ENCODE measurements around the gene YPEL1.
"Not testable (repeated sequence)": the region's sequence is repeated elsewhere in the genome, so short reads cannot be mapped to it uniquely, and the experiment has no call there.

Gene YPEL1

DNA sequence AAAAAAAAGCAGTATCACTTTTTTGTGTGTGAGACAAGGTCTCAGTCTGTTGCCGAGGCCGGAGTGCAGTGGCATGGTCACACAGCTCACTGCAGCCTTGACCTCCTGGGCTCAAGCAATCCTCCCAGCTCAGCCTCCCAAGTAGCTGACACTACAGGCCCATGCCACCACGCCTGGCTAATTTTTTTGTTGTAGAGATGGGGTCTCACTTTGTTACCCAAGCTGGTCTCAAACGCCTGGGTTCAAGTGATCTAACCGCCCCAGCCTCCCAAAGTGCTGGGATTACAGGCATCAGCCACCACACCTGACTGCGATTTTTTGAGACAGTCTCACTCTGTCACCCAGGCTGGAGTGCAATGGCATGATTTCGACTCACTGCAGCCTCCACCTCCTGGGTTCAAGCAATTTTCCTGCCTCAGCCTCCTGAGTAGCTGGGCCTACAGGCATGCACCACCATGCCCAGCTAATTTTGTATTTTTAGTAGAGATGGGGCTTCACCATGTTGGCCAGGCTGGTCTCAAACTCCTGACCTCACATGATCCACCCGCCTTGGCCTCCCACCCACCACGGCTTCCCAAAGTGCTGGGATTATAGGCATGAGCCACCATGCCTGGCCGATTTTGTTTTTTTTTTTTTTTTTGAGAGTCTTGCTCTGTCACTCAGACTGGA, 15.3 kb downstream of the YPEL1 start:
- not testable (repeated sequence) for DNase-seq

- DNase-seq, result no peak
Observed at GRCh38 chr22:21719024-21719423, 16.6 kb downstream of the YPEL1 start.

- DNase-seq, result no peak
Observed at GRCh38 chr22:21718499-21718898, 17.1 kb downstream of the YPEL1 start.

GRCh38 chr22:21716395-21717122, 19.0 kb downstream of the YPEL1 start:
- DNase-seq, result not testable (repeated sequence)

DNA sequence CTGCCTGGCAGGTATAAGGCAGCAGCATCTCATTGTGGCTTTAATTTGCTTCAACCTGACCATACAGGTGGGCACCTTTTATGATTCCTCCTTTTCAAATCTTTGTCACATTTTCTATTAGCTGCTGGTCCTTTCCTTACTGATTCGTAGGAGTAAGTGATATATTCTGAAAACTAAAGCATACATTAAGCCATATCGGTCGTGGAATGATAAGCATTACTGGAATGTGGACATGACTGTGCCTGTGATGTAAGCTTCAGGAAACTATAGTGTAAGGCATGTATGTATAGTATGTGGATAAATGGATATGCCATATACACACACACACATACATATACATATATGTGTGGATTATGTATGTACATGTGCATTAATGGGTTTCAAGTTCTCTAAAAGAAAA, 20.8 kb downstream of the YPEL1 start:
- DNase-seq, result no peak

- DNase-seq, result peak; percentile 42
Observed at GRCh38 chr22:21714059-21714770, 21.4 kb downstream of the YPEL1 start.

DNA sequence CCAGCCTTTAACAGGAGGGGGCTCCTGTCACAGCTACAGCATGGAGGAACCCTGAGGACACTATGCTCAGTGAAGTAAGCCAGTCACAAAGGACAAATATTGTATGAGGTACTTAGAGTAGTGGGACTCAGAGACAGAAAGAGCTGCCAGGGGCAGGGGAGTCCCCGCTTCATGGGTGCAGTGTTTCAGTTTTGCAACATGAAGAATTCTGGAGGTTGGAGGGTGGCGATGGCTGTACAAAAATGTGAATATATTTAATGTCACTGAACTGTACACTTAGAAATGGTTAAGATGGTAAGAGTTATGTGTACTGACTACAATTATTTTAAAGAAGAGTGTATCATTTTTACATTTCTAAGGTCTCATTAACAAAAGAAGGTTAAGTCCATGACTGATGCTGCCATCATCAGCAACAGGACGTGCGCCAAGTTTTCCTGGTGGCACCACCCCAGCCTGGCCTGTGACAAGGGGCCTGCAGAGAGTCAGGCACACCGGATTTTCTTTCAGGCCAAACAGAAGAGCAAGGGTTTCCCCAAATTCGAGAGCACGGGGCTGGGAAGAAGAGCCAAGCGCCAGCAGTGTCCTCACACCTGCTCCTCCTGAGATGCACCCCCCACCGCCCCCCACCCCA, 22.1 kb downstream of the YPEL1 start:
- DNase-seq, result no peak

DNA sequence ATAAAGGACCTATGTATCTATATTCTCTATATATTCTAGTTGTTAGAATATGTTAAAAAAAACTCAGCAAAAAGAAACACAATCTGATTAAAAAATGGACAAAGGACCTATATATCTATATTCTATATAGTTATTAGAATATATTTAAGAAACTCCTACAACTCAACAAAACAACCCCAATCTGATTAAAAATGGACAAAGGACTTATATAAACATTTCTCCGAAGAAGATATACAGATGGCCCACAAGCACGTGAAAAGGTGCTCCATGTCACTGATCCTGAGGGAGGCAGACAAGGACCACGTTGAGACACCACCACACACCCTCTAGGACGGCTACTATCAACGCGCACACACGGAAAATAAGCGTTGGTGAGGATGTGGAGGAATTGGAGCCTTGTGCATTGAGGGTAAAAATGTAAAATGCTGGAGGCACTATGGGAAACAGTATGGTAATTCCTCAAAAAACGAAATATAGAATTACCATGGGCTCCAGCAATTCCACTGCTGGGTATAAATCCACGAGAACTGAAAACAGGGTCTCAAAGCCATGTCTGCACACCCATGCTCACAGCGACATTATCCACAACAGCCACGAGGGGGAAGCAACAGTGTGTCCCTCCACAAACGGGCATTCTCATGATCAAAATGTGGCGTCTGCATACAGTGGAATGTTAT, 22.7 kb downstream of the YPEL1 start:
- DNase-seq, result peak; percentile 82

DNA sequence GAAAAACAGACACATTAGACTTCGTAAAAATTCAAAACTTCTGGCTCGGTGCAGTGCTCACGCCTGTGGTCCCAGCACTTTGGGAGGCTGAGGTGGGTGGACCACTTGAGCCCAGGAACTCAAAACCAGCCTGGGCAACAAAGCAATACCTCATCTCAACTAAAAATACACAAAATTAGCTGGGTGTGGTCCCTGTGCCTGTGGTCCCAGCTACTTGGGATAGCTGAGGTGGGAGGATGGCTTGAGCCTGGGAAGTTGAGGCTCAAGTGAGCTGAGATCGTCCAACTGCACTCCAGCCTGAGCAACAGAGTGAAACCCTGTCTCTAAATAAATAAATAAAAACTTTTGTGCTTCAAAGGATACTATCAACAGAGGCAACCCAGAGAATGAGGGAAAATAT, 23.7 kb downstream of the YPEL1 start:
- no peak for DNase-seq

- DNase-seq, result no peak
Observed at GRCh38 chr22:21710156-21710555, 25.4 kb downstream of the YPEL1 start.

- DNase-seq, result no peak
Observed at GRCh38 chr22:21709688-21710087, 25.9 kb downstream of the YPEL1 start.

DNA sequence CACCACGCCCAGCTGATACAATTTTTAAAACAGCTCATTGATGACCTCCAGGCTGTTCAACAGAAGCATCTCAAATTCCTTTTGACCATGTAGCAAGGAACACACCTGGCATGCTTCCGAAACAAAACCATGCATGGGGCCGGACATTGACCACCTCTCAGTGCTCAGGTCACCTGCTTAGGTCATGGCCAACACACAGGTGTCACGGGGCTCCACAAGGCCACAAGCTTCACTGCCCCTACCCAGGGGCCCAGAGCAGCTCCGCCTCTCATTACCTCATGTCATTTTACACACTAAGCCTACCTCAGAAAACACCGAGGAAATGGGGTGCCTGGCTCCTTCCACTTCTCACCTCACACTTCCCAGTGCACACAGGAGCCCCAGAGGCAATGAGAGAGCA, 26.6 kb downstream of the YPEL1 start:
- no peak for DNase-seq

DNA sequence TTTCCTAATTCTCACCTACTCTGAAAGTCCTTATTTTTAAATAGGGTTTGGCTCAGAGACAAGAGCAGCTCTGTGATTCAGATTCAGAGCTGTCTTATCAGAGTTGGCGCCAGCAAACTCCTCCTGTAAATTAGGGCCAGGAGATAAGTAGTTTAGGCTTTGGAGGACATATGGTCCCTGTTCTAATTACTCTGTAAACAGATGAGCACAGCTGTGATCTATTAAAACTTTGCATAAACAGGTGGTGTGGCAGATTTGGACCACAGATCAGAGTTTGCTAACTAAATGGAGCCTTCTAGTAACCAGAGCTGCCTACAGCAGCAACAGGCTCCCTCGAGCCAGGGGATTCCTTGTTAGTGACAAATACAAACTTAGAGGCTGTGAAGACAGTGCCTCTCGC, 27.9 kb downstream of the YPEL1 start:
- no peak for DNase-seq

DNA sequence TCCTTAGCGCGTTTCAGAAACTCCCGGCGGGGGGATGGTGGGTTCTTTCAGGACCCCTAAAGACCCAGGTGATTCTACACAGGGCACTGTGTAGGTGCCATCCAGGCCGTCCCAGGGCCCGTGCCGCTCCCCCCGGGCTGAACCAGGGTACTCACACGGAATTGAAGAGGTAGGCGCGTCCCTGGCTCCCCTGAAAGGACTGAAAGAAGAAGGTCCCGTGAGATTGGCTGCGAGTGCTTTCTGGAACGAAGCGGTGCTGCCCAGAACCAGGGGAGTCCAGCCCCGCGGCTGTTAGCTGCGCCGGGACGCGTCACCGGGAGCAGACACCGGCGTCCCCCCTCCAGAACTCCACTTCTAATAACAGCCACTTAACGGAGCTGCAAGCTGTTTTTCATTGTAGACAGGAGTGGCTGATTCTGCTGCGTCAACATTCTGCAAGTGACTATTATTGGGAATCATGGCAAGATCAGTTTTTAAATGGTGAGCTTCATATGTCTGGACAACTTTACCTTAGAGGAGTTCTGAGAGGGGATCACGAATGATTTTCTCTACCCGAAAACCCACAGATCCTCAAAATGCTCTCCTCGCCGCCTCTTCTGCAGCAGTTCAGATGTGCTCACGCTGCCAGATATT, 31.8 kb downstream of the YPEL1 start:
- DNase-seq, result no peak

DNA sequence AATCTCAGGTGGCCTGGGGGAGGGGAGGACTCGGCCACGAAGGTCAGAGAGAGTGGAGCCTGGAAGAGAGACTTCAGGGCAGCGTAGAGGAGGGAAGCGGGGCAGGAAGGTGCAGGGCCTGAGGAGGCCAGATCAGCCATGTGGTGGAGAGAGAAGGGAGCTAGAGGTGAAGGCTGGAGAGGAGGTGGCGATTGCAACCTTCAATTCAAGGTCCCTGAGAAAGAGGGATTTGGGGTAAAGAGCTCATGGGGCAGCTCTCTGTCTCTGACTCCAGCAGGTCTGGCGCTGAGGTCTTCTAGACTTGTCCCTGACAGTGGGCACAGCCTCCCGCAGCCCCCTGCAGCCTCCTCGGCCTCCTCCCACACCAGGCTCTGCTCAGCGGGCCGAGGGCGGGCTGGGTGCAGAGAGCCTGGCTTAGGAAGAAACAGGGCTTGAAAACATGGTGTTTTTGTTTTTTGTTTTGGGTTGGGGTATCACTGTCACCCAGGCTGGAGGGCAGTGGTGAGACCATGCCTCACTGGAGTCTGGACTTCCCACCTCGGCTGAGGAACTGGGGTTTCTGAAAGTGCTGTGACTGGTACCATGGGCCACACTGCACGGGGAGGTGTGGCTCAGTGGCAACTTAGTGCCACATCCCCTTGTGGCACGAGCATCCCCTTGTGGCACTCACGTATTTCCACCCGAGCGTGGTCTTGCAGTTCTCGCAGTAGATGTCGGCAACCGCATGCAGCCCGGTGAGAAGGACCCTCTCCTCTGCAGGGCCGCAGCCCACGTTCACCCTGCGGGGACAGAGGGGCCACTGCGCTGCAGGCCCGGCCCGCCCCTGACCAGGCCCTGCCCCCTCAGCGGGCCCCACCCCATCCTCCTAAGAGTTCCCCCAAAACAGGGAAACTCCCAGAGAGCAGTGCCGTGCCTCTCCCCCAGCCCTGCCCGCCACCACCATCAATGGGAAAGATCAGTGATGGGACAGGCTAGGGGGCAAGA, 32.6 kb downstream of the YPEL1 start:
- no peak for DNase-seq

- DNase-seq, result no peak
Observed at GRCh38 chr22:21702094-21702493, 33.5 kb downstream of the YPEL1 start.

DNA sequence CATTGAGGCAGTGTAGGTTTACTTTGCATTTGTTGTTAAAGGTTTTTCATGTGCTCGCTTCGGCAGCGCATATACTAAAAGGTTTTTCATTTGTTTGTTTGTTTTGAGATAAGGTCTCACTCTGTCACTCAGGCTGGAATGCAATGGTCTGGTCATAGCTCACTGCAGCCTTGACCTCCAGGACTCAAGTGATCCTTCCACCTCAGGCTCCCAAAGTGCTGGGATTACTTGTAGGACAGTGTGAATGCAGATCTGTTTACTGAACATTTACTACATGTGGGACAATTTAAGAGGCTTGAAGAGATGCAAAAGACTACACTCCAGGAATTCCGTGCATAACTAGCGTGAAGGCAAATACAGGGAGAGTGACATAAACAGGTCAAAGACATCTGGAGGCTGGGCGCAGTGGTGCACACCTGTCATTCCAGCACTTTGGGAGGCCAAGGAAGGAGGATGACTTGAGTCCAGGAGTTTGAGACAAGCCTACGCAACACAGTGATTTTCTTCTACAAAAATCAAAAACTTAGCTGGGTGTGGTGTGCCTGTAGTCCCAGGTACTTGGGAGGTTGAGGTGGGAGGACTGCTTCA, 34.1 kb downstream of the YPEL1 start:
- no peak for DNase-seq

DNA sequence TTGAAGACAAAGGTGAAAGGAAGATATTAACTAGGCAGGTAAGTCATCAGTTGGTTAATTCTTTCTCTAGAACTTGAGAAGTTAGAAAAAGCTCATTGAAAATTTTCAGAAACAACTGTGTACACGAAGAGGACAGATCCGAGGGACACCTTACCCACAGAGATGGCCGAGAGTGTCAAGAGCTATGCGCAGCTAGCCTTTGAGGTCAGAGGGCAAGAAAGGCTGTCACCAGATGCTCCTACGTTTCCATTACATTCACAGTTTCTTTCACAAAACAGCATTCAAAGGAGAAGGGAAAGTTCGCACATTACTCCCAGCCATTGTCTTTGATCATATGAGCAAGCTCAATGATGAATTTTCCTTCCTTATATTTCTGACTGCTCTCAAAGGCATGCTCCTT, 34.8 kb downstream of the YPEL1 start:
- DNase-seq, result no peak

- no peak for DNase-seq
Observed at GRCh38 chr22:21699643-21700042, 36.0 kb downstream of the YPEL1 start.

DNA sequence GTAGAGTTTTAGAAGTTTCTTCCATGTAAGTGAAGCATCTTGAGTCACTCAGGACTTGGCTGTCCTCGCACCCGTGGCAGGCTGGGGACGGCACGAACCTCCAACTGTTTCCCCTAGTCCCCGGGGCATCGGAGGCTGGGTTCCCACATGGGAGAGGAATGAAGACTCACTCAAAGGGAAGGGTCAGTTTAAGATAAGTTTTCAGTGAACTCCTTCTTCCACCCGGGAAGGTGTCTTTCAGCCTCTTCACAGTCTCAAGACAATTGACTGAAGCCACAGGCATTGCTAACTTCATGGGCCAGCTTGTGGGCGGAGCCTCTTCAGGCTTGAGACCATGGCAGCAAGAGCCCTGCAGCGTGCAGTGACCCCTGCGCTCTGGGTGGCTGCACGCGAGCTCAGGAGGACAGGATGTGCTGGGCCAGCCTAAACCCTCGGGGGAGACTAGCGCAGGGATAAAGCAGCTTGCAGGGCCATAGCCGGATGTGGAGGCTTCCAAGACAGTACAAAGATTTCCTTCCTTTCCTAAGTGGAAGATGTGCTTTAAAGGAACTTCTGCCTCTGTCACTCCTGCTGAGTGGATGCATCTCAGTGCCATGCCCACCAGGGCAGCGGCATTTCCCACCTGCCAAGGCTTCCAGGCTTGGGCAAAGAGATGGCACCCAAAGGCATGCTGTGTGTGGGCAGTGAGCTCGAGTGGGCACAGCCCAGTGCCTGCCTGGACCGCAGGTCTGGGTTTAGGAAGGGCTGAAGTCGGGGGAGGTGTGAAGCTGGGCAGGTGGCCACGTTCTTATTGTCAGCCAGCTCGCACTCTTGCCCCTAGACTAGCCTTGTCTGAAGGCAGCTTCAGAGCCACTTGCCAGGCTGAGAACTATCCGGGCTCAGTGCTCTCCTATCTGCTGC, 36.9 kb downstream of the YPEL1 start:
- DNase-seq, result no peak

All from right hindlimb (tissue), 1 donor.